H1 (cell line): ENCODE measurements around the gene LRRC74B. TPM values are rescaled to one million over a fixed set of nuclear protein-coding genes. Genes with fewer than 3 reads are reported as not detected.

Experiments
- CTCF ChIA-PET: fragments of 300-600 bp; sonication (Branson Sonifier 250); formaldehyde crosslinking; loops from one replicate; lab custom pipeline; 2021; ENCODE audit not compliant: partially characterized antibody; lab: Charles Lee
- POLR2A ChIA-PET: fragments of 300-600 bp; sonication (Branson Sonifier 250); formaldehyde crosslinking; loops from one replicate; lab custom pipeline; 2021; ENCODE audit warnings: inconsistent platforms; ENCODE audit not compliant: partially characterized antibody; lab: Charles Lee
- DNase-seq, 2 experiments: peaks; one replicate each; pipeline versions ENCODE4 v3.0.0 to v3.0.0-alpha.2; 2010 to 2022; ENCODE audit warnings: low spot score in 2 of 2, low read depth in 1 of 2, mixed read lengths in 1 of 2
- FAIRE-seq: peaks from 2 replicates; lab custom pipeline; 2011; peaks lifted over from hg19 to GRCh38; lab: Jason Lieb, UNC
- H2AFZ ChIP-seq: 2 replicates; pipeline ENCODE4 v1.8.1; 2012; ENCODE audit warnings: low read length, inconsistent platforms
- H2AK5ac ChIP-seq: 2 replicates; pipeline ENCODE4 v1.6.1; 2013; ENCODE audit warnings: low read depth, low read length
- H2BK120ac ChIP-seq: replicated peaks from 2 replicates; pipeline ENCODE3; 2013; ENCODE audit warnings: low read depth, low read length, inconsistent platforms
- H2BK12ac ChIP-seq: 2 replicates; pipeline ENCODE4 v1.6.1; 2013; ENCODE audit warnings: low read depth, low read length
- H2BK15ac ChIP-seq: 2 replicates; pipeline ENCODE4 v1.6.1; 2013; ENCODE audit warnings: low read length
- H2BK20ac ChIP-seq: 2 replicates; pipeline ENCODE4 v1.6.1; 2013; ENCODE audit warnings: low read length
- H2BK5ac ChIP-seq: 2 replicates; pipeline ENCODE4 v1.6.1; 2013; ENCODE audit warnings: low read depth, low read length
- H3K14ac ChIP-seq: 2 replicates; pipeline ENCODE4 v1.6.1; 2013; ENCODE audit warnings: inconsistent platforms; ENCODE audit not compliant: insufficient read length
- H3K18ac ChIP-seq: 2 replicates; pipeline ENCODE4 v1.6.1; 2013; ENCODE audit warnings: low read length; ENCODE audit errors: extremely low read depth
- H3K23ac ChIP-seq: 2 replicates; pipeline ENCODE4 v1.6.1; 2013; ENCODE audit warnings: inconsistent platforms; ENCODE audit not compliant: insufficient read length
- H3K23me2 ChIP-seq: 2 replicates; pipeline ENCODE4 v1.6.1; 2013; ENCODE audit warnings: low read depth, low read length
- H3K27ac ChIP-seq: 2 replicates; pipeline ENCODE4 v1.6.1; 2011; ENCODE audit warnings: low read depth, low read length, inconsistent platforms
- H3K27me3 ChIP-seq, 4 experiments: replicated peaks in 1 of 4; 1 replicate in 1 of 4; 2 replicates in 3 of 4; pipeline versions ENCODE4 v1.6.1 to v1.8.1; 2011 to 2013; ENCODE audit warnings: low read length in 3 of 4, mild to moderate bottlenecking in 3 of 4, inconsistent platforms in 2 of 4, mixed read lengths in 2 of 4, moderate library complexity in 1 of 4; ENCODE audit not compliant: control insufficient read depth in 3 of 4, insufficient read depth in 3 of 4; ENCODE audit errors: extremely low read depth in 1 of 4
- H3K36me3 ChIP-seq, 4 experiments: 2 replicates each; pipeline versions ENCODE4 v1.6.1 to v1.8.1; 2011 to 2013; ENCODE audit warnings: mild to moderate bottlenecking in 4 of 4, low read length in 3 of 4, moderate library complexity in 2 of 4, control low read depth in 1 of 4, inconsistent platforms in 1 of 4; ENCODE audit not compliant: insufficient read depth in 4 of 4, control insufficient read depth in 2 of 4
- H3K4ac ChIP-seq: replicated peaks from 2 replicates; pipeline ENCODE3; 2013; ENCODE audit warnings: low read length, low read depth, mixed read lengths, inconsistent platforms; ENCODE audit not compliant: insufficient read length
- H3K4me1 ChIP-seq, 4 experiments: replicated peaks in 1 of 4; 1 replicate in 1 of 4; 2 replicates in 3 of 4; pipeline versions ENCODE4 v1.6.1 to v1.8.1; 2011 to 2013; ENCODE audit warnings: low read length in 3 of 4, inconsistent platforms in 2 of 4, mixed read lengths in 1 of 4; ENCODE audit not compliant: insufficient read depth in 4 of 4, control insufficient read depth in 3 of 4
- H3K4me2 ChIP-seq, 2 experiments: 2 replicates each; pipeline versions ENCODE4 v1.6.1 to v1.8.1; 2011 to 2013; ENCODE audit warnings: low read depth in 2 of 2, low read length in 2 of 2, control low read depth in 1 of 2, inconsistent platforms in 1 of 2, mild to moderate bottlenecking in 1 of 2; ENCODE audit not compliant: insufficient read depth in 1 of 2
- H3K4me3 ChIP-seq, 4 experiments: fragments of 200-600, 300-600 bp in 1 of 4; sonication (generic), shearing (Covaris generic), sonication (Bioruptor Twin) in 1 of 4; 2 replicates each; pipeline versions ENCODE4 v1.5.1 to v1.8.1; 2011 to 2016; ENCODE audit warnings: low read length in 4 of 4, low read depth in 3 of 4, control low read depth in 2 of 4, inconsistent platforms in 2 of 4, mild to moderate bottlenecking in 2 of 4, mixed read lengths in 1 of 4, moderate library complexity in 1 of 4; ENCODE audit not compliant: insufficient read depth in 2 of 4; ENCODE audit errors: extremely low read depth in 1 of 4
- H3K56ac ChIP-seq: replicated peaks from 2 replicates; pipeline ENCODE3; 2013; ENCODE audit warnings: low read depth, mild to moderate bottlenecking, mixed read lengths, low read length, inconsistent platforms; ENCODE audit not compliant: insufficient read length
- H3K79me1 ChIP-seq: 2 replicates; pipeline ENCODE4 v1.6.1; 2013; ENCODE audit warnings: low read depth, low read length, control low read depth
- H3K79me2 ChIP-seq, 2 experiments: 2 replicates each; pipeline versions ENCODE4 v1.6.1 to v1.8.1; 2012 to 2013; ENCODE audit warnings: low read length in 2 of 2, mild to moderate bottlenecking in 2 of 2, inconsistent platforms in 1 of 2; ENCODE audit not compliant: insufficient read depth in 2 of 2, control insufficient read depth in 1 of 2
- H3K9ac ChIP-seq, 4 experiments: replicated peaks in 1 of 4; 1 replicate in 1 of 4; 2 replicates in 3 of 4; pipeline versions ENCODE4 v1.6.1 to v1.8.1; 2011 to 2013; ENCODE audit warnings: low read depth in 3 of 4, low read length in 3 of 4, control low read depth in 2 of 4, mild to moderate bottlenecking in 2 of 4, moderate library complexity in 2 of 4, inconsistent platforms in 1 of 4; ENCODE audit errors: extremely low read depth in 1 of 4
- H3K9me3 ChIP-seq, 2 experiments: 2 replicates each; pipeline versions ENCODE4 v1.6.1 to v1.8.1; 2012 to 2013; ENCODE audit warnings: mild to moderate bottlenecking in 2 of 2, moderate library complexity in 2 of 2, control low read depth in 1 of 2, inconsistent platforms in 1 of 2, low read depth in 1 of 2, low read length in 1 of 2, mixed read lengths in 1 of 2; ENCODE audit not compliant: insufficient read depth in 2 of 2
- H4K20me1 ChIP-seq, 2 experiments: replicated peaks in 1 of 2; 2 replicates each; pipeline versions ENCODE3 to v1.8.1; 2011 to 2013; ENCODE audit warnings: inconsistent platforms in 2 of 2, low read length in 2 of 2, mild to moderate bottlenecking in 1 of 2; ENCODE audit not compliant: insufficient read depth in 2 of 2, control insufficient read depth in 1 of 2
- H4K5ac ChIP-seq: 2 replicates; pipeline ENCODE4 v1.6.1; 2013; ENCODE audit warnings: low read length, low read depth, mixed read lengths, inconsistent platforms; ENCODE audit not compliant: insufficient read length
- H4K8ac ChIP-seq: 2 replicates; pipeline ENCODE4 v1.8.0; 2013; ENCODE audit warnings: mild to moderate bottlenecking, moderate library complexity, low read length, inconsistent platforms; ENCODE audit not compliant: insufficient read depth; ENCODE audit errors: extremely low read depth
- H4K91ac ChIP-seq: replicated peaks from 2 replicates; pipeline ENCODE3; 2013; ENCODE audit warnings: low read length, mixed read lengths, inconsistent platforms; ENCODE audit not compliant: insufficient read length
- ASH2L ChIP-seq: fragments of 200-600, 300-600 bp; sonication (generic); IDR thresholded peaks from one replicate; pipeline ENCODE4 v1.7.1; 2017; ENCODE audit warnings: low read length
- BRCA1 ChIP-seq: IDR thresholded peaks from 2 replicates; pipeline ENCODE4 v1.6.1; 2012; ENCODE audit warnings: low read depth, low read length, improper control_type of control experiment
- CREB1 ChIP-seq: IDR thresholded peaks from 2 replicates; pipeline ENCODE4 v1.6.1; 2012; ENCODE audit warnings: inconsistent platforms
- EGR1 ChIP-seq: IDR thresholded peaks from 2 replicates; pipeline ENCODE4 v1.6.1; 2011; ENCODE audit warnings: low read depth, low read length, borderline replicate concordance
- HDAC6 ChIP-seq: IDR thresholded peaks from one replicate; pipeline ENCODE4 v1.7.1; 2012; ENCODE audit warnings: low read depth, mild to moderate bottlenecking, inconsistent platforms, low read length, moderate library complexity
- JUND ChIP-seq: IDR thresholded peaks from 2 replicates; pipeline ENCODE4 v1.6.1; 2011; ENCODE audit warnings: mild to moderate bottlenecking, improper control_type of control experiment, low read length
- KDM5A ChIP-seq: fragments of 200-600 bp; IDR thresholded peaks from 2 replicates; pipeline ENCODE4 v1.7.1; 2012; ENCODE audit warnings: mild to moderate bottlenecking, low read length, inconsistent platforms, mixed read lengths
- SP1 ChIP-seq: IDR thresholded peaks from 2 replicates; pipeline ENCODE4 v1.6.1; 2011; ENCODE audit warnings: low read depth, low read length
- TCF12 ChIP-seq: IDR thresholded peaks from 2 replicates; pipeline ENCODE4 v1.6.1; 2011; ENCODE audit warnings: low read depth, mild to moderate bottlenecking, low read length
- WGBS, 2 experiments: shearing (Covaris generic) in 1 of 2; methylation state at CpG; one replicate each; pipeline versions ENCODE4 v1.1.6 to v1.1.7; 2013 to 2015; ENCODE audit warnings: low lambda C conversion rate in 2 of 2, mixed read lengths in 2 of 2, inconsistent platforms in 1 of 2, low coverage in 1 of 2, missing lambda C conversion rate in 1 of 2; ENCODE audit not compliant: insufficient replicate concordance in 2 of 2, insufficient coverage in 1 of 2, insufficient read length in 1 of 2; ENCODE audit errors: extremely low coverage in 1 of 2, missing lambda C conversion rate in 1 of 2; 5-methylcytosine and 5-hydroxymethylcytosine counted together
- polyA plus RNA-seq, 7 experiments: library from polyadenylated mRNA; depleted of rRNA in 3 of 7; stranded (reverse) in 5 of 7; unstranded in 2 of 7; fragments of >200 nt in 5 of 7; fragments of 200-250 nt in 2 of 7; gene quantifications; 1 replicate in 5 of 7; 2 replicates in 1 of 7; 4 replicates in 1 of 7; pipeline versions ENCODE4 v1.2.1 to v1.2.3, GENCODE V29; 2011 to 2013; ENCODE audit warnings: missing spikeins in 2 of 7, mixed read lengths in 2 of 7
- total RNA-seq: library from RNA; stranded (reverse); fragmentation: NEBNext Ultra II Directional; extraction: Animal tissue kit (Norgen Biotek cat#: 25700); gene quantifications from 2 replicates; pipeline ENCODE4 v1.2.1, GENCODE V29; 2021
- TF ChIP-seq, protein P1 (sequence below), 3 experiments: IDR thresholded peaks; 1 replicate in 2 of 3; 2 replicates in 1 of 3; pipeline versions ENCODE4 v1.5.1 to v1.6.1; 2011; ENCODE audit warnings: low read length in 3 of 3, mild to moderate bottlenecking in 3 of 3, inconsistent platforms in 2 of 3, low read depth in 1 of 3, moderate library complexity in 1 of 3; ENCODE audit not compliant: insufficient read depth in 1 of 3; ENCODE audit errors: control extremely low read depth in 1 of 3

The LRRC74B gene
- total and polyA plus RNA-seq, 2 of the 8 experiments (the other 6 are each of a cell fraction or from before 2014, with no cell fraction given), result not detected

DNA sequence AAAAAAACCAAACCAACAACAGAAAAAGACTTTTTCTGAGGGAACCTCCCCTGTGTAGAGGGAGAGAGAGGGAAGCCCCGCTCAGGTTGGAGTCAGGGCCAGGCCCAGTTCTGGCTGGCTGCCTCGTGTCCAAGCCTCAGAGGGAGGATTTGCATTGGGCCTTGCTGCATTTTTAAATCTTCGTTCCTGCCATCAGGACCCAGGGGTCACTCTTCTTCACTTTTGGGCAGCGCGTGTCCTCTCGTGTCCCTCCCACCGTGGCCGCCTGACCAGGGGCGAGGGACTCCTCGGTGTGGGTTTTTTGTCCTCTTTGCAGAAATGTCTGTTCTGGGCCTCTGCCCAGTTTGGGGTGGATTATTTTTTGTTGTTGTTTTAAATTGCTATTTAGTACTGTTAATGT is 57.9 kb downstream of the LRRC74B start:
- Histone ChIP-seq H3K79me1 (no peaks in the 10 kb centered on the region), H2AFZ (no peak overlapping the region), H2BK120ac (no peak overlapping the region), H4K20me1 (peaks cover 0 to 1% of the 10 kb centered on the region in 2 experiments), H3K18ac (no peak overlapping the region), H4K91ac (no peak overlapping the region), H3K36me3 (no peaks in the 10 kb centered on the region), H2AK5ac (no peak overlapping the region), H3K4ac (no peak overlapping the region), H2BK20ac (no peak overlapping the region), H3K14ac (no peak overlapping the region), H2BK15ac (0 out of 2 replicates have a peak overlapping the region, but pooled peaks have one; percentile 29), H3K23ac (no peak overlapping the region), H3K9me3 (no peaks in the 10 kb centered on the region), H3K27ac (no peak overlapping the region), H3K27me3 (peaks cover 0 to 6% (median 0%) of the 10 kb centered on the region in 4 experiments; a peak in 1 of 7 replicates), H3K4me3 (no peak overlapping the region), H3K56ac (no peak overlapping the region), H2BK12ac (no peak overlapping the region), H3K79me2 (no peaks in the 10 kb centered on the region), H4K8ac (peak overlapping the region; percentile 41; the same call in 1 of the 2 replicates), H3K4me2 (no peak overlapping the region), H2BK5ac (no peak overlapping the region), H3K9ac (no peak overlapping the region), H4K5ac (no peak overlapping the region), H3K23me2 (no peaks in the 10 kb centered on the region; the same call in 1 of the 2 replicates), H3K4me1 (peaks cover 0 to 6% (median 2%) of the 10 kb centered on the region in 4 experiments; a peak in 2 of 7 replicates)
- FAIRE-seq (no peak), DNase-seq (no peak)
- TF ChIP-seq HDAC6 (no peak), JUND (no peak), SP1 (no peak), TCF12 (no peak), CREB1 (no peak), BRCA1 (no peak), KDM5A (no peak), EGR1 (no peak), ASH2L (no peak)
- TF ChIP-seq, protein P1, sequence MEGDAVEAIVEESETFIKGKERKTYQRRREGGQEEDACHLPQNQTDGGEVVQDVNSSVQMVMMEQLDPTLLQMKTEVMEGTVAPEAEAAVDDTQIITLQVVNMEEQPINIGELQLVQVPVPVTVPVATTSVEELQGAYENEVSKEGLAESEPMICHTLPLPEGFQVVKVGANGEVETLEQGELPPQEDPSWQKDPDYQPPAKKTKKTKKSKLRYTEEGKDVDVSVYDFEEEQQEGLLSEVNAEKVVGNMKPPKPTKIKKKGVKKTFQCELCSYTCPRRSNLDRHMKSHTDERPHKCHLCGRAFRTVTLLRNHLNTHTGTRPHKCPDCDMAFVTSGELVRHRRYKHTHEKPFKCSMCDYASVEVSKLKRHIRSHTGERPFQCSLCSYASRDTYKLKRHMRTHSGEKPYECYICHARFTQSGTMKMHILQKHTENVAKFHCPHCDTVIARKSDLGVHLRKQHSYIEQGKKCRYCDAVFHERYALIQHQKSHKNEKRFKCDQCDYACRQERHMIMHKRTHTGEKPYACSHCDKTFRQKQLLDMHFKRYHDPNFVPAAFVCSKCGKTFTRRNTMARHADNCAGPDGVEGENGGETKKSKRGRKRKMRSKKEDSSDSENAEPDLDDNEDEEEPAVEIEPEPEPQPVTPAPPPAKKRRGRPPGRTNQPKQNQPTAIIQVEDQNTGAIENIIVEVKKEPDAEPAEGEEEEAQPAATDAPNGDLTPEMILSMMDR (IDR thresholded peaks at IDR 0.05; ENCODE audit: control extremely low read depth in 1 of 3, insufficient read depth in 1 of 3, low read depth in 1 of 3, low read length in 3 of 3), result no peak
- CTCF ChIA-PET, result interaction anchor here (0.7 to 2.0 kb wide), 8 partner anchors 11 to 310 kb away, joined by 3 to 9 read pairs (median 4); no protein-coding TSS in a partner anchor
- POLR2A ChIA-PET, result no interaction called here
- 90% methylated on average over 10 of the region's 10 CpGs; no CpG with 5 or more reads in 1 of the 2 experiments for WGBS, 2 experiments
